Adrenal gland (tissue), 5 donors: Measurements from ENCODE around the gene WIPI1.

ENCODE experiments used
- POLR2A ChIP-seq, 2 donors: fragments of 450-650 bp; IDR thresholded peaks; one replicate each; pipeline ENCODE4 v1.6.1; 2017; ENCODE audit warnings: antibody characterized with exemption in 2 of 2, mild to moderate bottlenecking in 2 of 2, moderate library complexity in 1 of 2
- TF ChIP-seq, protein P1 (sequence below), 6 experiments: fragments of 450-650 bp in 4 of 6; fragments of 200-600 bp in 2 of 6; sonication (generic) in 1 of 6; IDR thresholded peaks; 1 replicate in 5 of 6; 2 replicates in 1 of 6; pipeline versions ENCODE4 v1.5.1 to v1.8.0; 2016 to 2021; ENCODE audit warnings: antibody characterized with exemption in 6 of 6, mild to moderate bottlenecking in 2 of 6, moderate library complexity in 1 of 6
- donor health status: DM: no; HTN: no; CAD: no.

GRCh38 chr17:68382582-68383085 is 74.7 kb downstream of the WIPI1 start:
- TF ChIP-seq, protein P1, sequence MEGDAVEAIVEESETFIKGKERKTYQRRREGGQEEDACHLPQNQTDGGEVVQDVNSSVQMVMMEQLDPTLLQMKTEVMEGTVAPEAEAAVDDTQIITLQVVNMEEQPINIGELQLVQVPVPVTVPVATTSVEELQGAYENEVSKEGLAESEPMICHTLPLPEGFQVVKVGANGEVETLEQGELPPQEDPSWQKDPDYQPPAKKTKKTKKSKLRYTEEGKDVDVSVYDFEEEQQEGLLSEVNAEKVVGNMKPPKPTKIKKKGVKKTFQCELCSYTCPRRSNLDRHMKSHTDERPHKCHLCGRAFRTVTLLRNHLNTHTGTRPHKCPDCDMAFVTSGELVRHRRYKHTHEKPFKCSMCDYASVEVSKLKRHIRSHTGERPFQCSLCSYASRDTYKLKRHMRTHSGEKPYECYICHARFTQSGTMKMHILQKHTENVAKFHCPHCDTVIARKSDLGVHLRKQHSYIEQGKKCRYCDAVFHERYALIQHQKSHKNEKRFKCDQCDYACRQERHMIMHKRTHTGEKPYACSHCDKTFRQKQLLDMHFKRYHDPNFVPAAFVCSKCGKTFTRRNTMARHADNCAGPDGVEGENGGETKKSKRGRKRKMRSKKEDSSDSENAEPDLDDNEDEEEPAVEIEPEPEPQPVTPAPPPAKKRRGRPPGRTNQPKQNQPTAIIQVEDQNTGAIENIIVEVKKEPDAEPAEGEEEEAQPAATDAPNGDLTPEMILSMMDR (IDR thresholded peaks at IDR 0.05), result no peak
- no peak for TF ChIP-seq POLR2A (IDR thresholded peaks at IDR 0.05)
